ENCODE data around the gene IQCH.

The IQCH gene

GRCh38 chr15:67472957-67473356, 218.4 kb downstream of the IQCH start:
- Mint-ChIP-seq H3K36me3 (peaks cover 7% of the 10 kb centered on the region), H3K4me3 (no peak overlapping the region), H3K27ac (no peak overlapping the region), H3K4me1 (ENCODE audit: low read depth) (no peaks in the 10 kb centered on the region), H3K9me3 (ENCODE audit: low read depth) (no peaks in the 10 kb centered on the region), H3K27me3 (no peaks in the 10 kb centered on the region)

GRCh38 chr15:67474405-67475110, 220.0 kb downstream of the IQCH start:
- Mint-ChIP-seq H3K27me3 (no peaks in the 10 kb centered on the region), H3K4me3 (no peak overlapping the region), H3K36me3 (peaks cover 7% of the 10 kb centered on the region), H3K27ac (no peak overlapping the region), H3K9me3 (ENCODE audit: low read depth) (no peaks in the 10 kb centered on the region), H3K4me1 (ENCODE audit: low read depth) (no peaks in the 10 kb centered on the region)

GRCh38 chr15:67479781-67480505, 225.4 kb downstream of the IQCH start:
- peaks cover 7% of the 10 kb centered on the region for H3K36me3 Mint-ChIP-seq
- no peak overlapping the region for H3K27ac Mint-ChIP-seq
- H3K4me3 Mint-ChIP-seq = no peak overlapping the region
- H3K27me3 Mint-ChIP-seq = no peaks in the 10 kb centered on the region
- H3K4me1 Mint-ChIP-seq (ENCODE audit: low read depth) = peaks cover 9% of the 10 kb centered on the region
- no peaks in the 10 kb centered on the region for H3K9me3 Mint-ChIP-seq (ENCODE audit: low read depth)

- no peak overlapping the region for H3K4me3 Mint-ChIP-seq
- no peaks in the 10 kb centered on the region for H3K27me3 Mint-ChIP-seq
- H3K36me3 Mint-ChIP-seq = peaks cover 10% of the 10 kb centered on the region
- H3K27ac Mint-ChIP-seq = no peak overlapping the region
- peaks cover 9% of the 10 kb centered on the region for H3K4me1 Mint-ChIP-seq (ENCODE audit: low read depth)
- no peaks in the 10 kb centered on the region for H3K9me3 Mint-ChIP-seq (ENCODE audit: low read depth)
Measured at GRCh38 chr15:67480741-67481140, 226.2 kb downstream of the IQCH start.

- H3K36me3 Mint-ChIP-seq = peaks cover 10% of the 10 kb centered on the region
- H3K9me3 Mint-ChIP-seq (ENCODE audit: low read depth) = no peaks in the 10 kb centered on the region
- H3K27ac Mint-ChIP-seq = peak overlapping the region; percentile 17
- H3K4me1 Mint-ChIP-seq (ENCODE audit: low read depth) = peaks cover 9% of the 10 kb centered on the region
- no peaks in the 10 kb centered on the region for H3K27me3 Mint-ChIP-seq
- no peak overlapping the region for H3K4me3 Mint-ChIP-seq
Measured at GRCh38 chr15:67481680-67482079, 227.1 kb downstream of the IQCH start.

- Mint-ChIP-seq H3K9me3 (ENCODE audit: low read depth) (no peaks in the 10 kb centered on the region), H3K27ac (no peak overlapping the region), H3K4me3 (no peak overlapping the region)
Measured at GRCh38 chr15:67495585-67495984, 241.0 kb downstream of the IQCH start.

GRCh38 chr15:67501177-67501835, 246.7 kb downstream of the IQCH start:
- Mint-ChIP-seq H3K9me3 (ENCODE audit: low read depth) (no peaks in the 10 kb centered on the region), H3K4me1 (ENCODE audit: low read depth) (no peaks in the 10 kb centered on the region), H3K27ac (no peak overlapping the region), H3K27me3 (no peaks in the 10 kb centered on the region), H3K4me3 (no peak overlapping the region), H3K36me3 (peaks cover 4% of the 10 kb centered on the region)

More at GRCh38 chr15:67495585-67495984, 241.0 kb downstream of the IQCH start:
- Mint-ChIP-seq H3K27me3 (no peaks in the 10 kb centered on the region), H3K4me1 (ENCODE audit: low read depth) (no peaks in the 10 kb centered on the region), H3K36me3 (peaks cover 16% of the 10 kb centered on the region)

GRCh38 chr15:67501836-67502461, 247.4 kb downstream of the IQCH start:
- Mint-ChIP-seq H3K36me3 (peaks cover 4% of the 10 kb centered on the region), H3K4me3 (no peak overlapping the region), H3K9me3 (ENCODE audit: low read depth) (no peaks in the 10 kb centered on the region), H3K4me1 (ENCODE audit: low read depth) (no peaks in the 10 kb centered on the region), H3K27me3 (no peaks in the 10 kb centered on the region), H3K27ac (no peak overlapping the region)

- peaks cover 5% of the 10 kb centered on the region for H3K36me3 Mint-ChIP-seq
- H3K4me1 Mint-ChIP-seq (ENCODE audit: low read depth) = no peaks in the 10 kb centered on the region
- H3K9me3 Mint-ChIP-seq (ENCODE audit: low read depth) = no peaks in the 10 kb centered on the region
- H3K4me3 Mint-ChIP-seq = no peak overlapping the region
- H3K27me3 Mint-ChIP-seq = no peaks in the 10 kb centered on the region
- no peak overlapping the region for H3K27ac Mint-ChIP-seq
Measured at GRCh38 chr15:67504056-67504455, 249.5 kb downstream of the IQCH start.

GRCh38 chr15:67504796-67505195, 250.2 kb downstream of the IQCH start:
- H3K4me1 Mint-ChIP-seq (ENCODE audit: low read depth) = no peaks in the 10 kb centered on the region

GRCh38 chr15:67505675-67506572, 251.3 kb downstream of the IQCH start:
- Mint-ChIP-seq H3K4me3 (no peak overlapping the region), H3K27ac (no peak overlapping the region), H3K9me3 (ENCODE audit: low read depth) (no peaks in the 10 kb centered on the region), H3K27me3 (no peaks in the 10 kb centered on the region), H3K36me3 (peaks cover 6% of the 10 kb centered on the region), H3K4me1 (ENCODE audit: low read depth) (no peaks in the 10 kb centered on the region)

More at GRCh38 chr15:67504796-67505195, 250.2 kb downstream of the IQCH start:
- Mint-ChIP-seq H3K9me3 (ENCODE audit: low read depth) (no peaks in the 10 kb centered on the region), H3K4me3 (no peak overlapping the region), H3K36me3 (peaks cover 6% of the 10 kb centered on the region), H3K27me3 (no peaks in the 10 kb centered on the region), H3K27ac (no peak overlapping the region)

GRCh38 chr15:67506775-67507747, 252.5 kb downstream of the IQCH start:
- Mint-ChIP-seq H3K27me3 (no peaks in the 10 kb centered on the region), H3K9me3 (ENCODE audit: low read depth) (no peaks in the 10 kb centered on the region), H3K4me1 (ENCODE audit: low read depth) (no peaks in the 10 kb centered on the region), H3K27ac (no peak overlapping the region), H3K36me3 (peaks cover 9% of the 10 kb centered on the region), H3K4me3 (no peak overlapping the region)

- H3K4me1 Mint-ChIP-seq (ENCODE audit: low read depth) = no peaks in the 10 kb centered on the region
- H3K9me3 Mint-ChIP-seq (ENCODE audit: low read depth) = no peaks in the 10 kb centered on the region
- H3K36me3 Mint-ChIP-seq = peaks cover 9% of the 10 kb centered on the region
- H3K27ac Mint-ChIP-seq = no peak overlapping the region
- H3K4me3 Mint-ChIP-seq = no peak overlapping the region
- no peaks in the 10 kb centered on the region for H3K27me3 Mint-ChIP-seq
Measured at GRCh38 chr15:67508407-67508806, 253.8 kb downstream of the IQCH start.

Measured in activated naive CD8-positive, alpha-beta T cell (primary cell).